Natural killer cell (primary cell): ENCODE data around the gene IFI6. TPM values are rescaled to one million over a fixed set of nuclear protein-coding genes. Genes with fewer than 3 reads are reported as not detected.

Source experiments
- ATAC-seq, 3 donors: fragments of 150-1000 bp in 2 of 3; fragments of 200-7000 bp in 1 of 3; cut with Tn5 transposase; 1 replicate in 1 of 3; 2 replicates in 2 of 3; pipeline ENCODE4 v1.10.0; 2021; ENCODE audit warnings: mild to moderate bottlenecking in 2 of 3, moderate library complexity in 2 of 3
- DNase-seq, 2 donors: peaks; one replicate each; pipeline versions ENCODE4 v3.0.0 to v3.0.0-alpha.2; 2013 to 2021; ENCODE audit warnings: mixed read lengths in 1 of 2
- H3K27ac ChIP-seq: one replicate; pipeline ENCODE4 v1.5.1; 2013; ENCODE audit warnings: mild to moderate bottlenecking, low read length
- H3K27me3 ChIP-seq: one replicate; pipeline ENCODE4 v1.6.1; 2013; ENCODE audit warnings: low read length; ENCODE audit not compliant: control insufficient read depth, insufficient read depth
- H3K36me3 ChIP-seq: one replicate; pipeline ENCODE4 v1.6.1; 2013; ENCODE audit warnings: low read length; ENCODE audit not compliant: control insufficient read depth, insufficient read depth
- H3K4me1 ChIP-seq: one replicate; pipeline ENCODE4 v1.6.1; 2013; ENCODE audit warnings: low read length; ENCODE audit not compliant: control insufficient read depth, insufficient read depth
- H3K4me3 ChIP-seq: one replicate; pipeline ENCODE4 v1.5.1; 2013; ENCODE audit warnings: low read length
- H3K9me3 ChIP-seq: one replicate; pipeline ENCODE4 v1.6.1; 2013; ENCODE audit warnings: low read length; ENCODE audit not compliant: control insufficient read depth, insufficient read depth
- H3K27ac Mint-ChIP-seq, 2 donors: one replicate each; pipeline ENCODE4 v1.8.0; 2022; ENCODE audit warnings: mild to moderate bottlenecking in 2 of 2, mixed read lengths in 2 of 2, moderate library complexity in 1 of 2
- H3K27me3 Mint-ChIP-seq, 2 donors: one replicate each; pipeline ENCODE4 v1.8.0; 2022; ENCODE audit warnings: low read depth in 2 of 2, mixed read lengths in 2 of 2
- H3K36me3 Mint-ChIP-seq: one replicate; pipeline ENCODE4 v1.8.0; 2022; ENCODE audit warnings: mixed read lengths
- H3K4me1 Mint-ChIP-seq, 2 donors: one replicate each; pipeline ENCODE4 v1.8.0; 2022; ENCODE audit warnings: mixed read lengths in 2 of 2
- H3K4me3 Mint-ChIP-seq: one replicate; pipeline ENCODE4 v1.8.0; 2022; ENCODE audit warnings: mild to moderate bottlenecking, moderate library complexity, mixed read lengths
- H3K9me3 Mint-ChIP-seq, 2 donors: one replicate each; pipeline ENCODE4 v1.8.0; 2022; ENCODE audit warnings: mixed read lengths in 2 of 2
- WGBS: methylation state at CpG from one replicate; pipeline ENCODE4 v1.1.7; 2013; ENCODE audit warnings: missing lambda C conversion rate; ENCODE audit not compliant: insufficient coverage; 5-methylcytosine and 5-hydroxymethylcytosine counted together
- intact Hi-C: fragments of 100-400 bp; cut with micrococcal nuclease; formaldehyde crosslinking; loops from one replicate; pipeline ENCODE4 v1.14.2; 2022
- total RNA-seq, 4 donors: library from RNA; stranded (reverse); fragments of 120-200 nt in 1 of 4; gene quantifications; one replicate each; pipeline versions ENCODE4 v1.2.3 to v1.2.4, GENCODE V29; 2013 to 2022
- TF ChIP-seq, protein P1 (sequence below): fragments of 200-600 bp; IDR thresholded peaks from one replicate; pipeline ENCODE4 v1.8.0; 2022; ENCODE audit warnings: antibody characterized with exemption

IFI6 gene
- total RNA-seq, 3 donors from 2014 or later (not counting 1 experiment from before 2014, with no cell fraction given), result 26.7 to 36.0 (median 34.8) TPM

DNA sequence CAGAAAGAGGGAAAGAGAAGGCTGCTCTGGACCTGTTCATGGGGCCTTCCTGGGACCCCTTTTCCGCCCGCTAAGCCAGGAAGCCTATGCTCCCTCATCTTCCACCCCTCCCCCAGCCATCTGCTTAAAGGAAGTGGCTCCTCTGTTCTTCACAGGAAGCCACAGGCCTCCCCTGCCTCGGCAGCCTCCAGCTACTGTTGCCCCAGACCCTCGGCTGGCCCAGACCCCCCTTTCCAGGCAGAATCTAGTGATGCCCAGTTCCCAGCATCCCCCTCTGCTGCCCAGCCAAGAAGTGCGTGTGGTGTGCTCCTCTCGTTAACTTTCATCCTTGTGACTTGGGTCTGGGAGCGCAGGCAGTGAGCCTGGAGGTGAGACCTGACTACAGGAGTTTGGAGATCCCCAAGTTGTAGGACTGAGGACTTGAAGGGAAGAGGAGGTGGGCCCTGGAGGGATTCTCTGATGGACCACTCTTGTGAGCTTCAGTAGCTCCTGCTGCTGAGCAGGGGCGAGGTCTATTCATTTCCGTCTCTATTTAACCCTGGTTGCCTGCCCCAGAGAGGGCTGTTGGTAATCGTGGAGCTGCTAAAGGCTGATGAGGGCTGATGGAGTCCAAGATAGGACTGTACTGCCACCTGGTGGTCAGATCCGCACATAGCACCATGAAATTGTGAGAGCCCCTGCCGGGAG, 9.1 kb downstream of the IFI6 start:
- WGBS, result 2% methylated on average over 12 of the region's 12 CpGs
- Mint-ChIP-seq H3K4me1 (peaks cover 50 to 59% of the 10 kb centered on the region in 2 donors), H3K36me3 (no peaks in the 10 kb centered on the region), H3K4me3 (peak overlapping the region; percentile 89), H3K27me3 (no peaks in the 10 kb centered on the region), H3K9me3 (no peaks in the 10 kb centered on the region), H3K27ac (peak overlapping the region; percentile 99 to 100)
- Histone ChIP-seq H3K9me3 (no peaks in the 10 kb centered on the region), H3K36me3 (peaks cover 9% of the 10 kb centered on the region), H3K4me3 (peak overlapping the region; percentile 5), H3K27me3 (no peaks in the 10 kb centered on the region), H3K4me1 (peaks cover 56% of the 10 kb centered on the region), H3K27ac (peak overlapping the region; percentile 86)
- peak; percentile 89 to 95 for DNase-seq
- ATAC-seq, result peak; percentile 53 to 82 (median 54)
- TF ChIP-seq, protein P1, sequence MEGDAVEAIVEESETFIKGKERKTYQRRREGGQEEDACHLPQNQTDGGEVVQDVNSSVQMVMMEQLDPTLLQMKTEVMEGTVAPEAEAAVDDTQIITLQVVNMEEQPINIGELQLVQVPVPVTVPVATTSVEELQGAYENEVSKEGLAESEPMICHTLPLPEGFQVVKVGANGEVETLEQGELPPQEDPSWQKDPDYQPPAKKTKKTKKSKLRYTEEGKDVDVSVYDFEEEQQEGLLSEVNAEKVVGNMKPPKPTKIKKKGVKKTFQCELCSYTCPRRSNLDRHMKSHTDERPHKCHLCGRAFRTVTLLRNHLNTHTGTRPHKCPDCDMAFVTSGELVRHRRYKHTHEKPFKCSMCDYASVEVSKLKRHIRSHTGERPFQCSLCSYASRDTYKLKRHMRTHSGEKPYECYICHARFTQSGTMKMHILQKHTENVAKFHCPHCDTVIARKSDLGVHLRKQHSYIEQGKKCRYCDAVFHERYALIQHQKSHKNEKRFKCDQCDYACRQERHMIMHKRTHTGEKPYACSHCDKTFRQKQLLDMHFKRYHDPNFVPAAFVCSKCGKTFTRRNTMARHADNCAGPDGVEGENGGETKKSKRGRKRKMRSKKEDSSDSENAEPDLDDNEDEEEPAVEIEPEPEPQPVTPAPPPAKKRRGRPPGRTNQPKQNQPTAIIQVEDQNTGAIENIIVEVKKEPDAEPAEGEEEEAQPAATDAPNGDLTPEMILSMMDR, result peak; percentile 83
- intact Hi-C loops, result loop anchor here (1.0 to 2.0 kb wide), 7 partner anchors 19 to 366 kb away; no protein-coding TSS in a partner anchor

DNA sequence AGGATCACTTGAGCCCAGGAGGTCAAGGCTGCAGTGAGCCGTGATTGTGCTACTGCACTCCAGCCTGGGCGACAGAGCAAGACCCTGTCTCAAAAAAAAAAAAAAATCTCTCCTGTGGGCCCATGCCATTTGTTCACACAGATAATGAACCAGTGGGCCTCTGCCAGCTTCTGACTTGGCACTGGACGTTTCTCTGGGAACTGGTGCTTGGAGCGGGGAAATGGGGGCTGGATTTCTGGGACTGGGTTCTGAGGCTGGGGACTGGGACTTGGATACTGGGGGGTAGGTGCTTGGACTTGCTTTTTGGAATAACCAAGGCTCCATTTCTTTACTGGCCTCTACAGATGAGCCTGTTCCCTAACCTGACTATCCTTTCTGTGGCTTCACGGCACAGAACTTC, 9.7 kb downstream of the IFI6 start:
- peaks cover 50 to 59% of the 10 kb centered on the region in 2 donors for H3K4me1 Mint-ChIP-seq
- H3K4me1 ChIP-seq, result peaks cover 56% of the 10 kb centered on the region

DNA sequence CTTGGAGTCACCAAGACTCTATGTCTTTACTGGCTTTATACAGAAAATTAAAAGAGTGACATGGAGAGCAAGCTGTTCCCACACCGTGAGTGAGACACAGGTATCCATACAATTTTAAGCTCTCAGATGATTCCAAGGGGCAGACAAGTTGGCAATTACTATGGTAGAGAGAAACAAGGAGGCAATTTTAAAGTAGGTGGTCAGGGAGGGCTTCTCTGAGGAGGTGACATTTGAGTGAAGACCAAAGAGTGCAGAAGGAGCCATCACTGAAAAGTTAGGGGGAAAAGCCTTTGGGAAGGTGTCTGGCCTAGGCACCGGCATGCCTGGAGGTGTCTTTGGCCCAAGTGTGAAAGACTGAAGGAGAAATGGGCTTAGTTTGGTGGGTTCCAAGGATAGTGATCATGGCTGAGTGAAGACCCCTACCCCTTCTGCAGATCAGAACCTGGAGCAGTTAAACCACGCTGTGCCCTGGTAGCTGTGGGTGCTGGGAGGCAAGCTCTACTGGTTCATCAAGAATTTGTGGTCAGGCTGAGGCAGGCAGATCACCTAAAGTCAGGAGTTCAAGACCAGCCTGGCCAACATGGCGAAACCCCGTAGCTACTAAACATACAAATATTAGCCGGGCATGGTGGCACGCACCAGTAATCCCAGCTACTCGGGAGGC, 10.4 kb downstream of the IFI6 start:
- H3K4me3 Mint-ChIP-seq, result peak overlapping the region; percentile 90
- Histone ChIP-seq H3K4me1 (peaks cover 59% of the 10 kb centered on the region), H3K27ac (peak overlapping the region; percentile 92), H3K27me3 (no peaks in the 10 kb centered on the region), H3K36me3 (peaks cover 6% of the 10 kb centered on the region), H3K4me3 (no peak overlapping the region), H3K9me3 (no peaks in the 10 kb centered on the region)
- DNase-seq, result no peak
- no peaks in the 10 kb centered on the region for H3K36me3 Mint-ChIP-seq
- intact Hi-C loops, result loop anchor here (2.0 kb wide), 4 partner anchors 43 to 365 kb away; no protein-coding TSS in a partner anchor
- no peak for ATAC-seq
- peaks cover 50 to 59% of the 10 kb centered on the region in 2 donors for H3K4me1 Mint-ChIP-seq
- H3K27me3 Mint-ChIP-seq, result no peaks in the 10 kb centered on the region
- H3K9me3 Mint-ChIP-seq, result no peaks in the 10 kb centered on the region
- 89% methylated on average over 8 of the region's 8 CpGs for WGBS
- peak overlapping the region; percentile 99 to 100 for H3K27ac Mint-ChIP-seq
- TF ChIP-seq, protein P1, result no peak

More for the DNA sequence above, 9.7 kb downstream of the IFI6 start:
- Histone ChIP-seq H3K9me3 (no peaks in the 10 kb centered on the region), H3K27ac (peak overlapping the region; percentile 86), H3K36me3 (peaks cover 6% of the 10 kb centered on the region), H3K27me3 (no peaks in the 10 kb centered on the region), H3K4me3 (no peak overlapping the region)
- Mint-ChIP-seq H3K27ac (peak overlapping the region; percentile 99 to 100), H3K27me3 (no peaks in the 10 kb centered on the region), H3K4me3 (peak overlapping the region; percentile 89), H3K36me3 (no peaks in the 10 kb centered on the region), H3K9me3 (no peaks in the 10 kb centered on the region)
- WGBS, result 69% methylated on average over 5 of the region's 5 CpGs
- ATAC-seq (no peak), DNase-seq (no peak)
- intact Hi-C loops, result loop anchor here (2.0 kb wide), 4 partner anchors 43 to 365 kb away; no protein-coding TSS in a partner anchor
- TF ChIP-seq, protein P1, result no peak
